HG03060 (cell line): ENCODE measurements around the gene ZNF823.

Experiments
- ATAC-seq: cut with Tn5 transposase; IDR thresholded peaks from one replicate; pipeline ENCODE4 v1.9.1; 2021; ENCODE audit warnings: low read depth, moderate number of reproducible peaks; ENCODE audit not compliant: unreplicated experiment

The ZNF823 gene

DNA sequence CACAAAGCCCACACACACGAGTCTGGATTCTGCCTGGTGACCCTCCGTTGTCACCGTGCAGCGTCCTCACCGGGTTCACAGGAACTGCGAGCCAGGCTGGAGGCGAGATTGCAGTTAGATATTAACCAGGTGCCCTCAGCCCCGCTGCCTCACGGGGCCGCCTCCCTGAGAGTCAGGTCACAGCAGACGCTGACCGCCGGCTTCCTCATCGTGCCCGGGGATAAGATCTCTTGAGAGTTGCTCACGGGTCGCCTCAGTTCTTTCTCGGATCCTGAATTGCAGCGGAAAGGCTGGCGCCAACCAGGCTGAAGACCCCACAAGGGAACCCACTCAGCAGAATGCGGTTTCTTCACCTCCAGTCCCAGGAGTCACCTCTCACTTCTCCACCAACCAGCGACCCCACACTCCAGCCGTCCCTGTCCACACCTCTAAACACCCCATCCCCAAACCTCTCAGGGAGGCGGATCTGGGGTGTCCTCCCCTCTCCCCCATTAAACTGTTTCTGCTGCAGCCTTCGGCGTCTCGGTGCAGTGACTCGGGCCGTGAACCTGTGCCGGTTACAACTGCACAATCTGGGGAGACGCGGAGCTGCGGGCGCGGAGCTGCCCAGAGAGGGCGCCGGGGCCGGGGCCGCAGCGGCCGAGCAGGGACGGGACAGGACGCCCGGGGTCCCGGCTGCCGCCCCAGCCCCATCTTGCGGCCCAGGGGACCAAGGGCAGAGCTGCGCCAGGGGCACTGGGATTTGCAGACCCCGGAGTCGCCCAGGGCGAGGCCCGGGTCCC is 591 bp downstream of the ZNF823 start:
- ATAC-seq = peak; percentile 21

DNA sequence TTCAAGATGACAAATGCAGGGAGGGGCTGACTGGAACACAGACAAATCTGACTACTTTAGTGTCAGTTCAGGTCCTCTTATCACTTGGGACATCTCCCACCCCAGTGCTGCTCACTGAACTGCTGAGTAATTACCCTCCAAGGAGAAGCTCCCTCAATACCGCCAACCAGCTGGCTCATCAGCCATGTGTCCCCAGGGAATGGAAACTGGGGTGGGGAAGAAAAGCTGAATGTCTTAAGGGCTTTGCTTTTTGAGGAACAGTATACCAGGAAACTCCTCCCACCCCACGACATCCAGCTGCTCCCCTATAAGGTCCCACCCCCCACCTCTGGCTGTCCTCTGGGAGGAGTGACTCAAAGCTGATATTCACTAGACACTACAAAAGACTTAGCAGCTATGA is 2.0 kb downstream of the ZNF823 start:
- ATAC-seq = no peak

DNA sequence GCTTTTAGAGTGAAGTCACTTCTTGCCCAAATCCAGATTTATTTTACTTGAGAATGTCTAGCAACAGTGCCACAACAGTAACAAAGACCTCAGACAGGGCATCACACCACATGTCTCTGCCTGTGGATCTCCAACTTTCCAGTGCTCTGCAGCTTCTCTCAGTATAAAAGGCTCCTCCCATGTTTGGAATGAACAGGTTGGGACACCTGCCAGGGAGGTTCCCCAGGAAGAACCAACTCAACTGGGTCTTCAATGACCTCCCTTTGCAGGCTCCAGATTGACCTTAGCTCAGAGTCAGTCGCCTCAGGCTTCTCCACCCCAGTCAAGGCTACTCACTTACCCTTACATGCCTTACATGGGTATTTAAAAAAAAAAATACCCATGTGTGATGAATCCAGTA is 3.4 kb downstream of the ZNF823 start:
- no peak for ATAC-seq

DNA sequence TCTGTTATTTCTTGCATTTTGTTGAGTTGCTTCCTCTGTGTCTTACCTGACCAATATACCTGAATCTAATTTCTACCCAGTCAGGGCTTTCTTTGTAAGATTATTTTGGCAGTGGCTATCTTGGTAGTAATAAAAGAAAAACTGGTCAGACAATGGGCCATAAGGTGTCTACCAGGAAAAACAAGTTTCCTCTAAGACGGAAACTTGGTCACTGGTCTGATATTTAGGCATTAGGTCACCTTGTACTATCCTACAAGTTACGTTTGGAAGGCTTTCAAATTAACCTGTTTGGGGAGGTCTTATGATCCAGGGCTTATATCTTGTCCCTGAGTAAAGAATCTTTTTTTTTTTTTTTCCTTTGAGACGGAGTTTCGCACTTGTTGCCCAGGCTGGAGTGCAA is 9.2 kb downstream of the ZNF823 start:
- no peak for ATAC-seq

DNA sequence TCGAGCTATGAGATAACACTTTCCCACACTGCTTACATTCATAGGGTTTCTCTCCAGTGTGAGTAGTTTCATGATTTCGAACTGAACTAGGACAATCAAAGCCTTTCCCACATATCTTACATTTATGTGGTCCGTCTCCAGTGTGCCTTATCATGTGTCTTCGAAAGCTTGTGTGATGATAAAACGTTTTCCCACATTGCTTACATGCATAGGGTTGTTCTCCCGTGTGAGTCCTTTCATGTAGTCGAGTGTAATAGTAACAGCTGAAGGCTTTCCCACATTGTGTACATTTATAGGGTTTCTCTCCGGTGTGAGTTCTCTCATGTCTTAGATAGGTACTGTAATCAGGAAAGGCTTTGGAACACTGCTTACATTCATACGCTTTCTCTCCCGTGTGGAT is 16.3 kb downstream of the ZNF823 start:
- no peak for ATAC-seq

DNA sequence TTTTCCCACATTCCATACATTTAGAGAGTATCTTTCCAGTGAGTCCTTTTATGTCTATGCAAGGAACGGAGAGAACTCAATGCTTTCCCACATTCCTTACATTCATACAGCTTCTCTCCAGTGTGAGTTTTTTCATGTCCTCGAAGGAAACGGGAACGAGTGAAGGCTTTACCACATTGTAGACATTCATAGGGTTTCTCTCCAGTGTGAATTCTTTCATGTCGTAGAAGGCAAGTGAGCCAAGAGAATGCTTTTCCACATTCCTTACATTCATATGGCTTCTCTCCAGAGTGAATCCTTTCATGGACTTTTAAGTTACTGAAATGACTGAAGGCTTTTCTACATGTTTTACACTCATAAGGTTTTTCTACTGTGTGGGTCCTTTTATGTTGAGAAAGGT is 17.1 kb downstream of the ZNF823 start:
- ATAC-seq = no peak

DNA sequence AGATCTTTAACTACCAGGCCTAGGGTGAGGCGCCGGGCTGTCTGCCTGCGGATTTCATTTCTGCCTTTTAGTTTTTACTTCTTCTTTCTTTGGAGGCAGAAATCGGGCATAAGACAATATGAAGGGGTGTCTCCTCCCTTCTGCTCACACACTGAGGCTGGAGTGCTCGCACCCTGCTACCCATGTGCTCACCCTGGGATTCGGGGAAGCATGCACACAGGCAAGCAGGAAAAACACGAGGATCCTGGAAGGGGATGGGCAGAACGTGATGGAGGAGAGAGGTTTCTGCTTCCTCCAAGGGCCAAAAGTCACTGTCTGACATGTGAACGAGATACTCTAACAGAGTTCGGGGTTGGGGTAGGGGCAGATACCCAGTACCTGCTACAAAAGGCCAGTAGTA is 28.4 kb downstream of the ZNF823 start:
- no peak for ATAC-seq

DNA sequence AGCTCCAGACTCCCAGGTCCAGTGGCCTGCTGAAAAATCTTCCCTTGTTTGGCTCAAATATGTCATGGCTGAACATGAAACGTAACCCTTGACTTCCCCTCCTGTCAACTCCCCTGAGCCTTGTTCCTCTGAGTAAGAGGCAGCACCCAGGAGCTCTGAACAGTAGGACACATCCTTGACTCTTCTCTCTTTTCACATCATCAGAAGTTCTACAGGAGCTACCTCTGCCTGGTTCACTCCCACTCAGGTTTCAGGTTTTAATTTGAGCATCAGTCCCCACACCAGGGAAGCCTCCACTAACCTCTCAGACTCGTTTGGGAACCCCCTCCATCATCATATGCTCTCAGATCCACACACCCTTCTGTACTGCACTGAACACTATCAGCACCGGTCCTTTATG is 30.3 kb downstream of the ZNF823 start:
- no peak for ATAC-seq

DNA sequence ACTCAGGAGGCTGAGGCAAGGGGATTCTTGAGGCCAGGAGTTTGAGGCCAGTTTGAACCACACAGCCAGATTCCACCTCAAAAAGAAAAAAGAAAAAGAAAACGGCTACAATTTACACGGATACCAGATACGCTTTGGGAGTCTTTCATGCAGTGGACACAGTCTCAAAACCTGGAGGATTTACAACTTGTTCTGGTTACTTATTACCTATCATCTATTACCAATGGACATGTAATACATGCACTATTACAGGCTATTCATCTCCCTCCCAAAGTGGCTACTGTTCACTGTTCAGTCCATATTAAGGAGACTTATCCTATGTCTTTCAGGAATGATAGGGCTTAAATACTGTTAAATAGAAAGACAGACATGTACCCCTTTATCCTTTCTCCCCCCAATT is 33.3 kb downstream of the ZNF823 start:
- ATAC-seq = no peak

DNA sequence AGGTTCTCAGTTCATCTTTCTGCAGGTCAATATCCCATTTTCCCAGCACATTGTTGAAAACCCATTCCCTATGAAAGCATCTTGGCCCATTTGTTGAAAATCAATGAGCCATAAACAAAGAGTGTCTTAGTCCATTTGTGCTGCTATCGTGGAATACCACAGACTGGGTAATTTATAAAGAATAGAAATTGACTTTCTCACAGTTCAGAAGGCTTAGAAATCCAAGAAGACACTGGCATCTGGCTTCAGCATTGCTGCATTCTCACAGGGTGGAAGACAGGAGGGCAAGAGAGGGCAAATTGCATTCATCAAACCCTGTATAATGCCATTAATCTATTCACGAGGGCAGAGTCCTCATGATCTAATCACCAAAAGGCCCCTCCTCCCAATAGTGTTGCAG is 34.1 kb downstream of the ZNF823 start:
- ATAC-seq = no peak

DNA sequence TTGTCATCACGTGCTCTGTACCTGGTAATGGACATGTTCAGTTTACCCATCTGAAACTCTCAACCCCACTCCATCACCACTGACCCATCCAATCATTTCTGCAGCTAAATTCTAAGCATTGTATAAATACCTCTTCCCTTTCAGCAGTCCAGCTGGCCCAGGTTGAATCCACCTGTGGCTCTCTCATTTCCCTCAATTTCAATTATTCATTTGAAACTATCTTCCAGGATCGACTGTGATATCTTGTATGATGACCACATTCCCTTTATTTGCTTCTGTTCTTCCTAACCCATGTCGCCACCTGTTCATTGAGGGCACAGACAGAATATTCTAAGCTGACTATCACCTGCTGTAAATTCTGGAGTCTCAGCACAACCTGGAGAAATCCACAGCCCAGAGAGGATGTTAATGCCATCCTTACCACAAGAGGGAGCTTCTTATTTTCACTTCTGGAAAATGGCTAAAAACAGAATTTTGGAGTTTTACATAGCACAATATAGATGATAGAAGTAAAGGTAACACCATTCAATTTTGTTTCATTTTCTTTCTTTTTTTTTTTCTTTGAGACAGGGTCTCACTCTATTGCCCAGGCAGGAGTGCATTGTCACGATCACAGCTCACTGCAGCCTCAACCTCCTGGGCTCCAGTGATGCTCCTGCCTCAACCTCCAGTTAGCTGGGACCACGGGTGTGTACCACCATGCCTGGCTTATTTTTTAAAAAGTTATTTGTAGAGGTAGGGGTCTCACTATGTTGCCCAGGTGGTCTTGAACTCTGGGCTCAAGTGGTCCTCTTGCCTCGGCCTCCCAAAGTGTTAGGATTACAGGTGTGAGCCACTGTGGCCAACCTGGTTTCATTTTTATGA is 38.6 kb downstream of the ZNF823 start:
- no peak for ATAC-seq

DNA sequence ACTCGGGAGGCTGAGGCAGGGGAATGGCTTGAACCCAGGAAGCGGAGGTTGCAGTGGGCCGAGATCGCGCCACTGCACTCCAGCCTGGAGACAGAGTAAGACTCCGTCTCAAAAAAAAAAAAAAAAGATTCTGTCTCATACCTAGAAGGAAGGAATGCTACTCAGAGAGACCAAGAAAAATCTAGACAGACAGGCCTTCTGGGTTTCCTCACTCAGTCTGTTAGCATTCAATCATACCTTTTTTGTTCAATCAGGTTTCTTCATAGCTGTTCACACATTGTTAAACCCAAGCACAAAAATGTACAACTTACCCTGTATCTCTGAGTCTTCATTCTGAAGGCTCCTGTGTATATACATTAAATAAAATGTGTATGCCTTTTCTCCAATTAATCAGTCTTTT is 40.5 kb downstream of the ZNF823 start:
- ATAC-seq = no peak

DNA sequence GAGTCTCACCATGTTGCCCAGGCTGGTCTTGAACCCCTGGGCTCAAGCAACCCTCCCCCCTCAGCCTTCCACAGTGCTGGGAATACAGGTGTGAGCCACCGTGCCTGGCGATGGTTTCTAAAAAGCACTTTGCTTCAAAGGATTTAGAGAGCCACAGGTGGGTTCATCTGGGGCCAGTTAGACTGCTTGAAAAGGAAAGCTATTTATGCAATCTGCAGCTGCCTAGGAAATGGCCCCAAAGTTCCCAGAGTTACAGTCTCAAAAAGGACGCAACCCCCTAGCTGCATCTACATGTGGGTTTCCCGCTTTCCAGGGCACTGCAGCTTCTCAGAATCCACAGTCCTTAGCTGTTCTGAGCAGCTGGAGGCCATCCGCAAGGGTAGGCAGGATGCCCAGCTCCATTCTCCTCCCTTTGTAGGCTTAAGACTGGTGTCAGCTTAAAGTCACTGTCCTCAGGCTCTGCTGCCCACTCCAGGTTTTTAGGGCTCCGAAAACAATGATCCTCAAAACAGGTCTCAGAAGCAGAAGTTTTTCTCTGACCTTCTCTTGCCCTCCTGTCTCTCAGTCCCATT is 41.4 kb downstream of the ZNF823 start:
- ATAC-seq = no peak

DNA sequence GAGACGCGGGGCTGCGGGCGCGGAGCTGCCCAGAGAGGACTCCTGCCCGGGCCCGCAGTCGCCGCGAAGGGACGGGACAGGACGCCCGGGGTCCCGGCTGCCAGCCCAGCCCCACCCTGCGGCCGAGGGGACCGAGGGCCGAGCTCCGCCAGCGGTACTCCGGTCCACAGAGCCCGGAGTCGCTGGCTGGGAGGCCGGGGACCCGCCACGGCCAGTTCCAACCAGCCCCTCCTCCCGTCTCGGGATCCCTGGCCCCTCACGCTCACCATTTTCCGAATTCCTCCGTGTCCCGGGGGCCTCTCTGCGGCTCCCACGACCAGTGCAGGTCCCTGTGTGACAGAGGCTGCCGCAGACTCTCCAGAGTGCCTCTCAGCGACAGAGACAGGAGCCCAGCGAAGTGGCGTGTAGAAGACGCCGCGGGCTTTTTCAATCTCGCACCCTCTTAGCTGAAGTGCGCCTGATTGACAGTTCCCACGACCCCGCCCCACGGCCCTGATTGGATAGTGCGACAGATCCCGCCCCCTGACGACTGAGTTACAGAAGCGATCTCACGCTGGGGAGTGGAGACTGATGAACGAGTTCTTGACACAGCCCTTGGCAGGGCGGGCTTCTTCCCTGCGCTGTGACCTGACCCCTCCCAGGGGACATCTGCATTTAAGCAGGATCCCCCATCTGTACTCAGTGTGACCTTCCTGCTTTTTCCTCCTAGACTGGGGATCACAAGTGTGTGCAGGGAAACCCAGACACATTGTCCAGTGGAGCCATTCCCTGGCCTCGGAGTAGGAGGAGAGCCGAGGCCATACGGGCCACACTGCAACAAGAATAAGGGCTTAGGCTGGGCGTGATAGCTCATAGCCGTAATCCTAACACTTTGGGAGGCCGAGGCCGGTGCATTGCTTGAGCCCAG is 44.0 kb downstream of the ZNF823 start:
- ATAC-seq = peak; percentile 54

DNA sequence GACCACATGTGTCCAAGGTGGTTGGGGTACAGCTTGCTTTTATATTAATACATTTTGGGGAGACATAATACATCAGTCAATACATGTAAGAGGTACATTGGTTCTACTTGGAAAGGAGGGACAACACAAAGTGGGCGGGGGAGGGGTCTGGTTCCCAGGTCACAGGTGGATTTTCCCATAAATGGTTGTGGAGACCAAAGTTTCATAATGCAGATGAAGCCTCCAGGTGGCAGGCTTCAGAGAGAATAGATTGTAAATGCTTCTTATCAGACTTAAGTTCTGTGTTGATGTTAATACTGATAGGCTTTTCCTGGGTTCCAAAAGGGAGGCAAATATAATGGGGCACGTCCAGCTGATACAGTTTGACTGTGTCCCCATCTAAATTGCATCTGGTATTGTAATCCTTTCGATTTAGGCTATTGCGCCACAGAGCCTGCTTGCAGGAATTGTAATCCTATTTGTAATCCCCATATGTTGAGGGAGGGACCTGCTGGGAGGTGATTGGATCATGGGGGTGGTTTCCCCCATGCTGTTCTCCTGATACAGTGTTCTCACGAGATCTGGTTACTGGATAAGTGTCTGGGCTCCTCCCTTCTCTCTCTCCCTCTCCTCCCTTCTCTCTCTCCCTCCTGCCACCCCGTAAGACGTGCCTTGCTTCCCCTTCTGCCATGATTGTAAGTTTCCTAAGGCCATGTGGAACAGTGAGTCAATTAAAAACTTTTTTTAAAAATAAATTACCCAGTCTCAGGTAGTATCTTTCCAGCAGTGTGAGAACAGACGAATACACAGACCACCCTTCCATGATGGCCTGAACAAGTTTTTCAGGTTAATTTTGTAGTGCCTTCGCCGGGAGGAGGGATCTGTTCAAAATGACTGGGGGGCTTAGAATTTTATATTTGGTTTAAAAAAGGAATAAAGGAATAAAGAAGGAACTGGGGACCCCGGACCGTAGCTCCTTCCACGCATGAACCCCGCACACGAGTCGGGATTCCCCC is 44.9 kb downstream of the ZNF823 start:
- no peak for ATAC-seq

DNA sequence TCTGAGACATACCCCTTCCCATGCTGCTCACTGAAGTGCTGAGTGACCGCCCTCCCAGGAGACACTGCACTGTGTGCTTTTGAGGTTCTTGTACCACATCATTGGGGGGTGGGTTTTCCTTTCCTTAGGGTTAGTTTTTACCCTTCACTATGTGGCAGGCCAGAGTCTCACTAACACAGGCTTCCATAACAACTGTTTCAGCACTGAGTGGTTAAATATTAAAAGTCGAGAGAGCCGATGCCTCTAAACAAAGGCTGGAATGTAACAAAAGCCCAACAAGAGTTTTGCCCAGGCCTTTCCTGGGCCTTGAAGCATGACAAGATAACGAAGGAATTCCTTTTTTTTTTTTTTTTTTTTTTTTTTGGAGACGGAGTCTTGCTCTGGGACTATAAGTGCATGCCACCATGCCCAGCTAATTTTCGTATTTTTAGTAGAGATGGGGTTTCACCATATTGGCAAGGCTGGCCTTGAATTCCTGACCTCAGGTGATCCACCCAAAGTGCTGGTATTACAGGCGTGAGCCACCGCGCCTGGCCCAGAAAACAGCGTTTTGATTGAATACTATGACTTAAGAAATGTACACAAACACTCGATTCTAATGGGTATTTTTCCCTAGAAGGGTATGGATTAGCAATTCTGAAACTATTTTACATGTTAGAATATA is 46.5 kb downstream of the ZNF823 start:
- no peak for ATAC-seq

DNA sequence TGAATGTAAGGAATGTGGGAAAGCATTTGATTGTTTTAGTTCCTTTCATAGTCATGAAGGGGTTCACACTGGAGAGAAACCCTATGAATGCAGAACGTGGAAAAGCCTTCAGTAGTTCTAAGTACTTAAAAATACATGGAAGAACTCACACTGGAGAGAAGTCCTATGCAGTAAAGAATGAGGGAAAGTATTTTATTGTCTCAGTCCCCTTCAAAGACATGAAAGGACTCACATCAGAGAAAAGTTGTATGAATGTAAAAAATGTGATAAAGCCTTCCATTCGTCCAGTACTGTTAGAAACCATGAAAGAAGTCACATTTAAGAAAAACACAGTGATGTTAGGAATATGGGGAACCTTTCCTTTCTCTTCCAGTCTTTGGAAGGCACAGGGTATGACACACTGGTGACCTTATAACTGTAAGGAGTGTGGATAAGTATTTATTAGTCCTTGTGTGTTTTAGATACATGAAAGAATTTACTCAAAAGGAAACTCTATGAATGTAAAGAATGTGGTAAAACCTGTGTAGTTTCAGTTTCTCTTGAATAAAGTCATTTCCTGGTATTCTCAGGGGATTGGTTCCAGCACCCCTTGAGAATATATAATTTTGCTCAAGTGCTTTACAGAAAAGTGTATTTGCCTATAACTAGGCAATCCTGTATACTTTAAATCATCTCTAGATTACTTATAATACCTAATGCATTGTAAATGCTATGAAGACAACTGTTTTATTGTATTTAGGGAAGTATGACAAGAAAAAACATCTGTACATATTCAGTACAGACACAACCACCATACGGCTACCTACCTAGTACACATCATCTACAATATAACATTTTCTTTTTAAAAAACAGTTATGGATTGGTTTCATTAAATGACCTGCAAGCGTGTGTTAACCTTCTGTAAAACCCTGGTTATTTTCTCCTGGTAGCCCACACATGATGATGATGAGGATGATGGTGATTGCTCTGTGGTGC is 52.8 kb downstream of the ZNF823 start:
- ATAC-seq = no peak
